ENCODE data around the gene CDH22. TPM values are rescaled to one million over a fixed set of nuclear protein-coding genes. Genes with fewer than 3 reads are reported as not detected.

CDH22 gene
- total and polyA plus RNA-seq, 4 donors = 0.03 to 0.25 (median 0.09) TPM

- Histone ChIP-seq H3K4me1 (ENCODE audit: control insufficient read depth in 5 of 5, insufficient read depth in 5 of 5, low read length in 5 of 5) (no peaks in the 10 kb centered on the region), H3K27ac (ENCODE audit: low read depth in 1 of 2, low read length in 1 of 2) (peak overlapping the region in 1 of 2 donors; percentile 25), H3K4me3 (no peak overlapping the region), H3K9me3 (ENCODE audit: control insufficient read depth in 4 of 4, insufficient read depth in 3 of 4, low read length in 3 of 4) (peaks cover 0 to 3% (median 0%) of the 10 kb centered on the region in 4 donors), H3K9ac (ENCODE audit: insufficient read depth in 1 of 2, low read length in 2 of 2) (no peak overlapping the region), H3K36me3 (ENCODE audit: control insufficient read depth in 4 of 4, insufficient read depth in 4 of 4, low read length in 4 of 4) (no peaks in the 10 kb centered on the region), H3K27me3 (ENCODE audit: control insufficient read depth in 3 of 3, insufficient read depth in 3 of 3, low read length in 2 of 3) (peaks cover 0 to 15% (median 14%) of the 10 kb centered on the region in 3 donors)
- DNase-seq (no peak), ATAC-seq (ENCODE audit: insufficient read depth, low FRiP score) (no peak)
- WGBS, 2 donors = 44 to 69% methylated on average over 15 to 17 of the region's 17 CpGs
- no peak for TF ChIP-seq CTCF (IDR thresholded peaks at IDR 0.05; ENCODE audit: control extremely low read depth, extremely low read depth)
These were observed 92.2 kb downstream of the CDH22 start for GRCh38 chr20:46215913-46216707.

- DNase-seq = peak in 2 of 3 donors; percentile 35 to 53
- no peak for ATAC-seq (ENCODE audit: insufficient read depth, low FRiP score)
- Histone ChIP-seq H3K9me3 (ENCODE audit: control insufficient read depth in 4 of 4, insufficient read depth in 3 of 4, low read length in 3 of 4) (peaks cover 0 to 3% (median 0%) of the 10 kb centered on the region in 4 donors), H3K36me3 (ENCODE audit: control insufficient read depth in 4 of 4, insufficient read depth in 4 of 4, low read length in 4 of 4) (no peaks in the 10 kb centered on the region), H3K9ac (ENCODE audit: insufficient read depth in 1 of 2, low read length in 2 of 2) (no peak overlapping the region), H3K4me3 (no peak overlapping the region), H3K27ac (ENCODE audit: low read depth in 1 of 2, low read length in 1 of 2) (no peak overlapping the region), H3K4me1 (ENCODE audit: control insufficient read depth in 5 of 5, insufficient read depth in 5 of 5, low read length in 5 of 5) (no peaks in the 10 kb centered on the region), H3K27me3 (ENCODE audit: control insufficient read depth in 3 of 3, insufficient read depth in 3 of 3, low read length in 2 of 3) (peaks cover 4 to 23% (median 22%) of the 10 kb centered on the region in 3 donors)
- WGBS, 2 donors = 55 to 59% methylated on average over 4 of the region's 4 CpGs
- TF ChIP-seq CTCF (IDR thresholded peaks at IDR 0.05; ENCODE audit: control extremely low read depth, extremely low read depth) = no peak
These were observed 93.3 kb downstream of the CDH22 start for GRCh38 chr20:46214824-46215488.

- H3K4me3 ChIP-seq = no peak overlapping the region
- H3K27me3 ChIP-seq (ENCODE audit: control insufficient read depth in 3 of 3, insufficient read depth in 3 of 3, low read length in 2 of 3) = peaks cover 5 to 27% (median 27%) of the 10 kb centered on the region in 3 donors
- H3K4me1 ChIP-seq (ENCODE audit: control insufficient read depth in 5 of 5, insufficient read depth in 5 of 5, low read length in 5 of 5) = no peaks in the 10 kb centered on the region
- H3K27ac ChIP-seq (ENCODE audit: low read depth in 1 of 2, low read length in 1 of 2) = no peak overlapping the region
- peaks cover 0 to 3% (median 0%) of the 10 kb centered on the region in 4 donors for H3K9me3 ChIP-seq (ENCODE audit: control insufficient read depth in 4 of 4, insufficient read depth in 3 of 4, low read length in 3 of 4)
- H3K36me3 ChIP-seq (ENCODE audit: control insufficient read depth in 4 of 4, insufficient read depth in 4 of 4, low read length in 4 of 4) = no peaks in the 10 kb centered on the region
- 71 to 79% methylated on average over 8 of the region's 8 CpGs for WGBS, 2 donors
- H3K9ac ChIP-seq (ENCODE audit: insufficient read depth in 1 of 2, low read length in 2 of 2) = no peak overlapping the region
- DNase-seq (no peak), ATAC-seq (ENCODE audit: insufficient read depth, low FRiP score) (no peak)
- TF ChIP-seq CTCF (IDR thresholded peaks at IDR 0.05; ENCODE audit: control extremely low read depth, extremely low read depth) = no peak
These were observed 94.1 kb downstream of the CDH22 start for GRCh38 chr20:46213946-46214823.

Data from lung (tissue), 12 donors.